ENCODE results near the gene COL7A1.

Gene COL7A1

GRCh38 chr3:48591886-48592518, 3.1 kb downstream of the COL7A1 start:
- Histone ChIP-seq H2BK12ac (ENCODE audit: low read length in 2 of 2) (no peak overlapping the region), H4K8ac (ENCODE audit: low read length) (no peak overlapping the region), H3K9me3 (ENCODE audit: control insufficient read depth, low read length) (no peaks in the 10 kb centered on the region), H3K4me2 (ENCODE audit: low read length, poor library complexity, severe bottlenecking) (no peak overlapping the region), H3K4me3 (ENCODE audit: insufficient read depth in 1 of 2, low read depth in 1 of 2, low read length in 2 of 2) (no peak overlapping the region), H2BK5ac (ENCODE audit: low read depth, low read length, poor library complexity, severe bottlenecking) (no peak overlapping the region), H2BK15ac (ENCODE audit: low read depth, poor library complexity, severe bottlenecking) (no peak overlapping the region), H2AFZ (ENCODE audit: low read depth, low read length) (no peak overlapping the region), H3K18ac (ENCODE audit: low read depth in 1 of 2, low read length in 2 of 2) (no peak overlapping the region), H3K27me3 (ENCODE audit: control insufficient read depth in 1 of 2, insufficient read depth in 1 of 2, low read length in 2 of 2) (no peaks in the 10 kb centered on the region), H4K91ac (ENCODE audit: low read length) (no peak overlapping the region), H3K79me1 (replicated peaks; ENCODE audit: low read length, poor library complexity, severe bottlenecking) (peaks cover 16% of the 10 kb centered on the region), H3K27ac (ENCODE audit: low read length, poor library complexity, severe bottlenecking) (no peak overlapping the region), H3K36me3 (ENCODE audit: control insufficient read depth in 1 of 2, insufficient read depth in 2 of 2, low read depth in 1 of 2, low read length in 2 of 2) (peaks cover 0 to 71% of the 10 kb centered on the region in 2 experiments), H2AK5ac (ENCODE audit: low read length, severe bottlenecking) (no peak overlapping the region), H2BK120ac (ENCODE audit: low read depth, low read length) (no peak overlapping the region), H3K4ac (ENCODE audit: low read depth in 1 of 2, low read length in 2 of 2) (no peak overlapping the region), H3K23ac (ENCODE audit: low read length in 2 of 2) (no peak overlapping the region), H3K9ac (ENCODE audit: low read length) (no peak overlapping the region), H3K4me1 (ENCODE audit: control insufficient read depth, insufficient read depth, low read depth, low read length) (peaks cover 83% of the 10 kb centered on the region), H3K14ac (ENCODE audit: low read length in 2 of 2) (no peak overlapping the region)
- 95% methylated on average over 20 of the region's 22 CpGs for WGBS
- no peak for DNase-seq

DNA sequence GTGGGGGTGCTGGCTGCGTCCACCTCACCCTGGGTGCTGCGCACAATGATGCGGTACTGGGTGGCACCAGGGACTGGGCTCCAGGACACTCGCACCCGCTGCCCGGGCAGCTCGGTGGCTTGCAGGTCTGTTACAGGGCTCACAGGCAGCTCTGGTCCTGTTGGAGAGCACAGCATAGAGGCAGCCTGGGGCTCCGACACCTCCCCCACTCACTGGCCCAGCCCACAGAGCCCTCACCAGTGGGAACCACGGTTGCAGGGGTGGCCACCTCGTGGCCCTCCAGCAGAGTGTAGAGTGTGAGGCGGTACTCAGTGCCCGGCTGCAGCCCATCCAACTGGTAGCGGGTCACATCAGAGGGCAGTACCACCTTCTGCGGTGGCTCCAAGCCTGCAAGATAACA, 3.7 kb downstream of the COL7A1 start:
- no peaks in the 10 kb centered on the region for H3K27me3 ChIP-seq (ENCODE audit: control insufficient read depth in 1 of 2, insufficient read depth in 1 of 2, low read length in 2 of 2)
- no peak overlapping the region for H3K9ac ChIP-seq (ENCODE audit: low read length)
- no peak overlapping the region for H3K4ac ChIP-seq (ENCODE audit: low read depth in 1 of 2, low read length in 2 of 2)
- WGBS: 95% methylated on average over 14 of the region's 14 CpGs
- no peak overlapping the region for H3K14ac ChIP-seq (ENCODE audit: low read length in 2 of 2)
- no peak overlapping the region for H2BK15ac ChIP-seq (ENCODE audit: low read depth, poor library complexity, severe bottlenecking)
- no peak overlapping the region for H2BK12ac ChIP-seq (ENCODE audit: low read length in 2 of 2)
- no peak overlapping the region for H3K4me3 ChIP-seq (ENCODE audit: insufficient read depth in 1 of 2, low read depth in 1 of 2, low read length in 2 of 2)
- no peak overlapping the region for H3K4me2 ChIP-seq (ENCODE audit: low read length, poor library complexity, severe bottlenecking)
- H3K18ac ChIP-seq (ENCODE audit: low read depth in 1 of 2, low read length in 2 of 2): no peak overlapping the region
- H4K8ac ChIP-seq (ENCODE audit: low read length): no peak overlapping the region
- H2AK5ac ChIP-seq (ENCODE audit: low read length, severe bottlenecking): no peak overlapping the region
- H3K79me1 ChIP-seq (replicated peaks; ENCODE audit: low read length, poor library complexity, severe bottlenecking): peaks cover 22% of the 10 kb centered on the region
- DNase-seq: no peak
- H2BK120ac ChIP-seq (ENCODE audit: low read depth, low read length): no peak overlapping the region
- no peaks in the 10 kb centered on the region for H3K9me3 ChIP-seq (ENCODE audit: control insufficient read depth, low read length)
- H3K36me3 ChIP-seq (ENCODE audit: control insufficient read depth in 1 of 2, insufficient read depth in 2 of 2, low read depth in 1 of 2, low read length in 2 of 2): peaks cover 2 to 71% of the 10 kb centered on the region in 2 experiments
- no peak overlapping the region for H3K23ac ChIP-seq (ENCODE audit: low read length in 2 of 2)
- no peak overlapping the region for H2BK5ac ChIP-seq (ENCODE audit: low read depth, low read length, poor library complexity, severe bottlenecking)
- peaks cover 80% of the 10 kb centered on the region for H3K4me1 ChIP-seq (ENCODE audit: control insufficient read depth, insufficient read depth, low read depth, low read length)
- H4K91ac ChIP-seq (ENCODE audit: low read length): no peak overlapping the region
- no peak overlapping the region for H3K27ac ChIP-seq (ENCODE audit: low read length, poor library complexity, severe bottlenecking)
- H2AFZ ChIP-seq (ENCODE audit: low read depth, low read length): no peak overlapping the region

- H3K18ac ChIP-seq (ENCODE audit: low read depth in 1 of 2, low read length in 2 of 2): no peak overlapping the region
- H3K4me1 ChIP-seq (ENCODE audit: control insufficient read depth, insufficient read depth, low read depth, low read length): peaks cover 52% of the 10 kb centered on the region
- no peak overlapping the region for H3K4me3 ChIP-seq (ENCODE audit: insufficient read depth in 1 of 2, low read depth in 1 of 2, low read length in 2 of 2)
- H4K91ac ChIP-seq (ENCODE audit: low read length): no peak overlapping the region
- H3K9me3 ChIP-seq (ENCODE audit: control insufficient read depth, low read length): no peaks in the 10 kb centered on the region
- peaks cover 11 to 100% of the 10 kb centered on the region in 2 experiments for H3K36me3 ChIP-seq (ENCODE audit: control insufficient read depth in 1 of 2, insufficient read depth in 2 of 2, low read depth in 1 of 2, low read length in 2 of 2)
- H4K8ac ChIP-seq (ENCODE audit: low read length): no peak overlapping the region
- H3K9ac ChIP-seq (ENCODE audit: low read length): no peak overlapping the region
- no peak overlapping the region for H2BK15ac ChIP-seq (ENCODE audit: low read depth, poor library complexity, severe bottlenecking)
- no peaks in the 10 kb centered on the region for H3K27me3 ChIP-seq (ENCODE audit: control insufficient read depth in 1 of 2, insufficient read depth in 1 of 2, low read length in 2 of 2)
- no peak overlapping the region for H3K27ac ChIP-seq (ENCODE audit: low read length, poor library complexity, severe bottlenecking)
- no peak overlapping the region for H3K23ac ChIP-seq (ENCODE audit: low read length in 2 of 2)
- H2BK12ac ChIP-seq (ENCODE audit: low read length in 2 of 2): no peak overlapping the region
- H3K4me2 ChIP-seq (ENCODE audit: low read length, poor library complexity, severe bottlenecking): no peak overlapping the region
- H2AFZ ChIP-seq (ENCODE audit: low read depth, low read length): no peak overlapping the region
- H3K14ac ChIP-seq (ENCODE audit: low read length in 2 of 2): no peak overlapping the region
- peaks cover 46% of the 10 kb centered on the region for H3K79me1 ChIP-seq (replicated peaks; ENCODE audit: low read length, poor library complexity, severe bottlenecking)
- DNase-seq: no peak
- H2BK5ac ChIP-seq (ENCODE audit: low read depth, low read length, poor library complexity, severe bottlenecking): no peak overlapping the region
- no peak overlapping the region for H2AK5ac ChIP-seq (ENCODE audit: low read length, severe bottlenecking)
- no peak overlapping the region for H3K4ac ChIP-seq (ENCODE audit: low read depth in 1 of 2, low read length in 2 of 2)
- WGBS: 95% methylated on average over 15 of the region's 15 CpGs
- H2BK120ac ChIP-seq (ENCODE audit: low read depth, low read length): no peak overlapping the region
Observed at GRCh38 chr3:48588230-48588629, 6.9 kb downstream of the COL7A1 start.

- H3K4me3 ChIP-seq (ENCODE audit: insufficient read depth in 1 of 2, low read depth in 1 of 2, low read length in 2 of 2): no peak overlapping the region
- DNase-seq: no peak
Observed at GRCh38 chr3:48587686-48588085, 7.4 kb downstream of the COL7A1 start.

More at GRCh38 chr3:48587686-48588085, 7.4 kb downstream of the COL7A1 start:
- Histone ChIP-seq H3K4me2 (ENCODE audit: low read length, poor library complexity, severe bottlenecking) (no peak overlapping the region), H3K9ac (ENCODE audit: low read length) (no peak overlapping the region), H2BK120ac (ENCODE audit: low read depth, low read length) (no peak overlapping the region), H2AFZ (ENCODE audit: low read depth, low read length) (no peak overlapping the region), H2AK5ac (ENCODE audit: low read length, severe bottlenecking) (no peak overlapping the region), H3K79me1 (replicated peaks; ENCODE audit: low read length, poor library complexity, severe bottlenecking) (peaks cover 51% of the 10 kb centered on the region), H3K4me1 (ENCODE audit: control insufficient read depth, insufficient read depth, low read depth, low read length) (peaks cover 48% of the 10 kb centered on the region), H3K27me3 (ENCODE audit: control insufficient read depth in 1 of 2, insufficient read depth in 1 of 2, low read length in 2 of 2) (no peaks in the 10 kb centered on the region), H3K23ac (ENCODE audit: low read length in 2 of 2) (no peak overlapping the region), H3K14ac (ENCODE audit: low read length in 2 of 2) (no peak overlapping the region), H3K36me3 (ENCODE audit: control insufficient read depth in 1 of 2, insufficient read depth in 2 of 2, low read depth in 1 of 2, low read length in 2 of 2) (peaks cover 11 to 100% of the 10 kb centered on the region in 2 experiments), H3K9me3 (ENCODE audit: control insufficient read depth, low read length) (no peaks in the 10 kb centered on the region), H2BK15ac (ENCODE audit: low read depth, poor library complexity, severe bottlenecking) (no peak overlapping the region), H3K4ac (ENCODE audit: low read depth in 1 of 2, low read length in 2 of 2) (no peak overlapping the region), H4K91ac (ENCODE audit: low read length) (no peak overlapping the region), H3K27ac (ENCODE audit: low read length, poor library complexity, severe bottlenecking) (no peak overlapping the region), H2BK5ac (ENCODE audit: low read depth, low read length, poor library complexity, severe bottlenecking) (no peak overlapping the region), H3K18ac (ENCODE audit: low read depth in 1 of 2, low read length in 2 of 2) (no peak overlapping the region), H4K8ac (ENCODE audit: low read length) (no peak overlapping the region), H2BK12ac (ENCODE audit: low read length in 2 of 2) (no peak overlapping the region)
- WGBS: 93% methylated on average over 10 of the region's 11 CpGs
